NCI-H2196 treated with DMSO at 0.1 percent for 48 hours (cell line): ENCODE results near the gene PPP2R2B.
A peak's percentile ranks its signal among the peaks of the same experiment; 100 is the strongest.

Source experiments
- DNase-seq: peaks from one replicate; lab custom pipeline; 2025; ENCODE audit not compliant: unreplicated experiment; lab: John Stamatoyannopoulos, UW

PPP2R2B gene

DNA sequence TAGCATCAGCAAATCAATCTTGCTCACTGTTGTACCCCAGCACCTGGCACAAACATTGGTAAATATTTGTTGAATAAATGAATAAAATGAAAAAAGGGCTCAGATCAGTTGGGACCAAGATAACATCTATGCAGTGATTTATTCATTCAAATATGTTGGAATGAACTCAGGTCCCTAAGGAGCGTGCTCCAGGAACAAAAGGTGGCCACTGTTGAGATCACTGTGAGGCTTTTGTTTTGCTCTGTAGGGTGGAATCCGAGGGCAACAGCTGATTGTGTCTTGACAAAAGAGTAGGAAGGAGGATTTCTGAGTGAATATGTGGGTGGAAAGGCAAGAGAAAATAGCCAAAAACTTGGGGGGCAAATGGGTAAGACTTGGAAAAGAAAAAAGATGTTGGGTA is 89.7 kb downstream of the PPP2R2B start:
- DNase-seq: no peak

DNA sequence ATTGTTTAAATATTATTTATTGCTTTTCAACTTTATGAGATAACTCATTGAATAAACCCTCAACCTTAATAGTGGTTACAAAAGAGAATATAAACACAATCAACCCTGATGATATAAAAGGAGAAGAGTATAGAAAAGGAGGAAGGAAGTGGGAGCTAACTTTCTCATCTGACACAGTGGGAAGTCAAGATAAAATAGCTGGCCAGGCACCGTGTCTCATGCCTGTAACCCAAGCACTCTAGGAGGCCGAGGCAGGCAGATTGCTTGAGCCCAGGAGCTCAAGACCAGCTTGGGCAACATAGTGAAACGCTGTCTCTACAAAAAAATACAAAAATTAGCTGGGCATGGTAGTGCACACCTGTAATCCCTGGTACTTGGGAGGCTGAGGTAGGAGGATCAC is 93.5 kb downstream of the PPP2R2B start:
- no peak for DNase-seq

DNA sequence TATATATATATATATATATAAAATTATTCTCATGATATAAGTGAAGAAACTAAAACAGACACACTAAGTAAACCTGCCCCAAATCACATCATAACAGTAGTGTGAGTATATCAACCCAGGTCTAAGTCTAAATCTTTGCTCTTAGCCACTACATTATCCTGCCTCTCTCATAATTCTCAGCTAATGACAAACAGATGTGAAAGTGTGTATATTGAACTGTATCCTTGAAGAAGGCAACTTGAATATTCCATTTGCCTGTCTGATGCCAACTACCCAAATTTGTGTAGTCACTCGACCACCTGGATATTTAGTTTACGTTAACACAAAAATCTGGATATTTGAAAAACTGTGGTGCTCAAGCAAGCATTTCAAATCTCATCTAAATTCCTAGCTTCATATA is 97.4 kb downstream of the PPP2R2B start:
- no peak for DNase-seq

DNA sequence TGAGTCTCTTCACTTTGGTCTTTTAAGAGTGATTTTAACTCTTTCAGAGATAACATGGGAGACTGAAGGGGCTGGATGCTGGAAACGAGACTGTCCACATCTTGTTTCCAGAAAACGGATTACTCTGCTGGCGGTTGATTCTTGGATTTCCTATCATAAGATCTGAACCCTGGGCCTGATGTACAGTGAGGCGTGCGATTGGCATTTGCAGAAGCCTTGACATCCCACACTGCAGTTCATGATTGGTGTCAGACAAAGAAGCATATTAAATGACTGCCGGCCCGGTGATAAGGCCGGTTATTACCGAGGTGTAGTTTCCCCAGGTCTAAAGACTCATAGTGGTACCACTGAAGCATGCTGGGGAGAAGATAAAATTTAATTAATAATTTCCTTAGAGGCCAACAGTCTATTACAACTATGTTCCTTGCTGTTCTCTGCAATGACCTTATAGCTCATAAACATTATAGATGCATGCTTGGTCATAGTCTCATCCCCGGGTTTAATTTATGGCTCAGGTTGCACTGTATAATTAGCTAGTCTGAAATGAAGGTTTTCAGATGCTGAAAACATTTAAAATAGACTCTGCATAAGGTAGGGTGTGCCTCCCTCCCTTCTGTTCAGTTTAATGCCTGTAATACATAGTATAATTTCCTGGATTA is 99.2 kb downstream of the PPP2R2B start:
- no peak for DNase-seq

DNA sequence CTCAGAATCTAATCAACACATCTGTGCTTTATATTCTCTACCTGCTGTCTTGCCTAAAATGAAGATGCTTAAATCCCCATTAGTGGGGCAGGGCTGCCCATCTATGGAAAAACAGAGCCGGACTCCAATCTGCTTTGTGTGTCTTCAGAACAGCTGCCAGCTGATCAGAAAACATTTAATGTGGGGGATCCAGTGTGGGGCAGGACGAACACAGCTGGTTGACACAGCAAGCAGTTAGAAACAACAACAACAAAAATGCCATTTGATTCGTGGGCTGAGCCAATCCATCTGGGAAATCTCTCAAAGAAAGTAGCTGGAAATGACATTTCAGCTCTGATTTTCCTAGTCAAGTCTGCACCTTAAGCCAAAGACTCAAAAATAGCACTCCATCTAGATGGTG is 99.8 kb downstream of the PPP2R2B start:
- DNase-seq: no peak

DNA sequence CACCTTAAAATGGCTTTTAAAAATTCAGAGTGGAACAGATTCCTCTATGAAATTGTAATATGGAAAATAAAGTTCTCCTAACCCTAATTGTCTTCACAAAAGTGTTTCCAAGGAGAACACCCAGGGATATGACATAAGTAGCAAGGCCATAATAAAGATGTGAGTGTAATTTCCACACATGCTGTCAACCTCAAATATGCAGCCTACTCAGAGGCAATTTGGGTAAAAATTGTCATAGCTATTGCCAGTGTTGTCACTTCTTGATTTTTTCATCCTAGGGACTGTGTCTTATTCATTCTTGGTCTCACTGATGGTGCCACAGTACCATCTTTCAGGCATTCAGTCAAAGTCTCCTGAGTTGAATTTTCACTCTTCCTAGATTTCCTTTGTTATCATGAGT is 100.3 kb downstream of the PPP2R2B start:
- DNase-seq: no peak

DNA sequence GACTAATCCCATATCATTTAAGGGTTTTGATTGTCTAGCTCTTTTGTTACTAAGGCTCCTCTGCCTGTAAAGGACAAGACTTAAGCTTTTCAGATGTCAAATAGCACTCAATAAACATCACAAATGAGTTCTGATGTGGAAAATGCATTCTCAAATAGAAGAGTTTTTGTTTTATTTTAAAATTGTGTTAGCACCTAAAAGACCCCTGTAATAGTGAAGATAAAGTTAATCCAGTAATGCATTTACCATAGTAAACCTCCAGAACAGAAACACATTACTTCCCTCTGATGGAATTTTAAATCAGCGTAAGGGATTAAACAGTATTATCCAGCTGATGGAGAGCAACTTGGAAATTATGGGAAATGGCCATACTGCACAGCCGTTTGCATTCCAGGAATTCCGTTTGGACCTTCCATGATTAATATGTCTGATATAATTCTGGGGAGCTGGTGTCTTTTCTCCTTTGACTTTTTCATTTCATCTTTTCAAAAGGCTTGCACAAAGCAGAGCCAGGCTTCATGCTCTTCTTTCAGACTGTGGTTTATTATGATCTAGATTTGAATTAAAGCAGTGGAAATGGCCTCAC is 105.6 kb downstream of the PPP2R2B start:
- no peak for DNase-seq

DNA sequence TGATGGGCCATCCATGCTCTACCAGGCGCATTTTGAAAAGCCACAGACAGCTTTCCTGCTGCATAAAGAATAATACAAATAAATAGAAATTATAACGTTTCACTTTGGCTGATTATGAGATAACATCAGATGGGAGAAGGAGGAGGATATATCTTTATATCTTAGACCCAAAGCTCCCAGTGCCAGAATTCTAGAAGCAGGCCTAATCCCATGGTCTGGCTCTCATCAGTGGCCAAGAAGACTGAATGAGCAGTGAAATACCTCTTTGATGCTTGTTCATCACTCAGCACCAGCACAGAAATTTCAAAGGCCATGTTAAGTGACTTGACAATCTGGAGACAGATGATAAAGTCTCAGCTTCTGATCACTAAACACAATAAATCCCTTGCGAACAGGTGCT is 107.6 kb downstream of the PPP2R2B start:
- DNase-seq: no peak

DNA sequence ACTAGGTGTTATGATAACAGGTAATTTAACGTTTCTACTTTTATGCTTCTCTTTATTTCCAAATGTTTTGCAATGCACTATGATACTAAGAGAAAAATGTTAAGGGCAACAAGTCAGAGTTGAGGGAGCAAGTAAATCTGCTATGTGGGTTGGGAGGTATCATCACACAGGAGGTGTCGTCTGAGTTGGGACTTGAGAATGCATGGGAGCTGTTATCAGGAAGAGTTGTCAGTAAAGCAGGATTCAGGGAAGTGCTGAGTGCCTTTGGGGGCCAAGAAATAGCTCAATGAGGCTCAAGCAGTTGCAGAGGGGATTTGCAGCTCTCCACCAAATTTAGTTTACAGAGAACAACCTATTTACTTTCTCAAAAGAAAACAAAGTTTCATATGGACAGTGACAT is 108.0 kb downstream of the PPP2R2B start:
- DNase-seq: no peak

DNA sequence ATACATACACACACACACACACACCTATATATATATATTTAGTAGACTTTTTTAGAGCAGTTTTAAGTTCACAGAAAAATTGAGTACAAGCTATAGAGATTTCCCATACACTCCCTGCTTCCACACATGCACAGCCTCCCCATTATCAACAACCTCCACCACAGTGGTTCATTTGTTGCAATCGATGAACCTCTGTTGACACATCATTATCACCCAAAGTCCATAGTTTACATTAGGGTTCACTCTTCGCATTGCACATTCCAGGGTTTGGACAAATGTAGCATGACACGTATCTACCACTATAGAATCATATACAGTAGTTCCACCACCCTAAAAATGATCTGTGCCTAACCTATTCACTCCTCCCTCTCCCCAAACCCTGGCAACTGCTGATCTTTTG is 111.0 kb downstream of the PPP2R2B start:
- DNase-seq: no peak

DNA sequence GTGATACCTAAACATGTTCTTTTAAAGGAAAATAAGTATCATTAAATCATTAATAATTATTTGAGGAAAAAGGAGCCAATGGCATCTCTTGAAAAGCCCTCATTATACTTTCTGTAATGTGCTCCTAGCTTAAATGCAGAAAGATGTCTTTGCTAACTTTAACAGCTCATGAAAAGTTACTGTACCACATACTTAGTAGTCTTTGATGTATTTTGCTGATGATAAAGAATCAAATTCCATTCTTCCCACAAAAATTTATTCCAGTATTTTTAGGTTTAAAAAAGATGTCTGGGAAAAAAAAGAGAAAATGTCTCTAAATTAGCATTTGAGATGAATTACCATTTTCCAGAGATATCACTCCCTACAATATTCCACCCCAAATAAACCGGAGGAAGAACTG is 112.5 kb downstream of the PPP2R2B start:
- no peak for DNase-seq

DNA sequence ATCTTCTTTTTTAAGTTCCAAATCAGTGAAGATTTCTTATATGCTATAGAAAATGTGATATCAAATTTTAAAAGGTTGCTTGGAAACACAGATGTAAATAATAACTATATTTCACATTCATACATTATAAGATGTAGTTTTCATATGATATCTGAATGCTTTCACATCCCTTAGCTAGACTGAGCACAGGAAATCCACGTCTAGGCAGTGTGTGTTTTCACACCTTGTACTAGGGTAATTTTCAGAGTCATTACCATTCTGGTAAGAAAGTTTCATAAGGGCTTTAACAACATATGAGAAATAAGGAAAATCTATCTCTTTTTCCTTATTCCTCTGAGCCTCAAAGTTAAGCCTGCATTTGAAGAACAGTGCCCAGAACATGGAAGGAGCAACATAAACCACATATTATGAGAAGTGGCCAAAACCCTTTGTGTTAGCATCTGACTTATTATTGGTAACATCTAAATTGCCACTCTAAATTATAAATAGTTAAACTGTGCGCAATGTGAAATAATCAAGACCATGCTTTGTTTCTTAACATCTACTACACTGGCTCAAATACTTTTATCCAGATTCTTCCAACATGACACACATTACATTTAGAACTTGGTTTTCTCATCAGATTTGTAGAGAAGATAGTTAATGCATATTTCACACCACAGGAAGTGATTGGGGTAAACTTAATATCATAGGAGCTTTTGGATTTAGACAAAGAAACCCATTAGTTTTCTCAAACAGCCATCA is 113.3 kb downstream of the PPP2R2B start:
- no peak for DNase-seq

DNA sequence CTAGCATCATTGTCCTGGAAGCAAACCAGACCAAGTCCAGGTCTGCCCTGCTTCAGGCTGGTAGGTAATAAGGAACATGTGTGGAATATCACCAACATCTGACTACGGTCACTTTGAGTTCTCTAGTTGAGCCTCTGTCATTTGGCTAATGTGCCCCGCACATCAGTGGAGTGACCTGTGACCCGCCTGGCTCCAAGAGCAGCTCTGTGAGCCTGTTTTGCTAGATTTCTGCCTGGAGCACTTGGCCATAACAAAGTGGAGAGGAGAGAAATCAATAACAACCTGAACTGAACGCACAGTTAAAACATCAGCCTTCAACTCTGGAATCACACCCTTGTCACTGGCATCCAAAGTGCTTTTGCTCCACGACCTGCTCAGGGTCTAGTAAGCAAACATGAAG is 115.7 kb downstream of the PPP2R2B start:
- no peak for DNase-seq

DNA sequence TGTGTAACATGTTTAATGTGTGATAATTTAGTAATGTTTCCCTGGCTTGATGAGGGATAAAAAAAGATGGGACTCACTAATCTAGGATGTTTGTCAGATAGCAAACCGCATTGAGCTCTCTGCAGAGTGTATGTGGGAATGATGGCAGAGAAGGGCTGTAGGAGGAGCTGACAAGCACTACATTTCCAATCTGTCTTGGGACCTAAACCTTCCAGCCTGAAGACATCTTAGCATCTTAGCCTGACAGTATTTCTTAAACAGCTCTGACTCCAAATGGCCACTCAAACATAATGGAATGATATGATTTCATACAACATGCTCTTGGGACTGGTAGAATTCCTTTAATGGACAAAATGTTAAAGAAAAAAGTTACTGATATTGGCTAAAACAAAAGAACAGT is 116.7 kb downstream of the PPP2R2B start:
- DNase-seq: no peak

DNA sequence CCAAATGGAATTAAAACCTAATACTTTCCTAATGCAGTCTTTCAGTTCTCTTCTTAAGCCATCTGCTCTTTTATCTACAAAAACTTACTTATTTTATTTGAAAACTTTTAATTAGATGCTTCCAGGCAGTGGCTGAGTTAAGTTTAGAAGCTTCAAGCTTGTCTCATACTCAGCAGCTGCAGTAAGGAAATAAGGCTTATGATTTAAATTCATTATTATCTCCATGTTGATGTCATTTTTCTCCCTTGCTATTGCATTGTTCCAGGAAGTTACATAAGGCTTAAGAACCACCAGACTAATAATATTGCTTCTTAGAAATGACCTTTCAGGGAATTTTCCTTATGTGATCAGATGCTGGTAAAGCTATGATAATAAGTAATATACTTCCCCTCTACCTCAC is 119.6 kb downstream of the PPP2R2B start:
- no peak for DNase-seq

DNA sequence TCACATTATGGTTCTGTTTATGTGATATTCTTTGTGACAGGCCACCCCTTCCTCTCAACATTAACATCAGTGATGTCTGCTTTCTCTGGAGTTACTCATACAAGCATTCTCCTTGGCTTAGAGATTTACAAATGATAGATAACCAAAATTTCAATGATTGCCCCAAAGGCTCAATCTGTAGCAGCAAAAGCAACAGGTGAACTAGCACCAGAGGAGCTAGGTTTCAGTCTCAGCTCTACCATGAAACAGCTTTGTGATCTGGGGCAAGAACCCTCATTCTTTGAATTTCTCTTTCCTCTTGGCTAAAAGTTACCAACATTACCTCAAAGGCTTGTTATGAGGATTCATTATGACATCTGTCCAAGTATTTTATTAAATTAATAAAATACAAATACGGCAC is 120.5 kb downstream of the PPP2R2B start:
- DNase-seq: no peak

DNA sequence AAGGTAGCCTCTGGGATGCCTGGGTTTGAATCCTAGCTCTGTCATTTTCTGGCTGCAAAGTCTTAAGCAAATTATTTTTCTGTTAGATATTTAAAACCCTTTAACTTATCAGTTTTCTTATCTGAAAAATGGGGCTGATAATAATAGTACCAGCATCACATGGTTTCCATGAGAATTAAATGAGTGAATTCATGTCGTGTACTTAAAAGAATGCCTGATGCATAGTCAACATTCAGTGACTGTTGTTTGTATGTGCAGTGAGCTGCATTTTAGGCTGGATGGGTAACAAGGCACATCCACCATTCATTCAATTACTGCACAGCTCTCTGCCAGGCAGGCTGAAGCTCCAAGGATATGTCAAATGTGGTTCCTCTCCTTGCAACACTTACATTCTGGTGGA is 122.0 kb downstream of the PPP2R2B start:
- DNase-seq: no peak

DNA sequence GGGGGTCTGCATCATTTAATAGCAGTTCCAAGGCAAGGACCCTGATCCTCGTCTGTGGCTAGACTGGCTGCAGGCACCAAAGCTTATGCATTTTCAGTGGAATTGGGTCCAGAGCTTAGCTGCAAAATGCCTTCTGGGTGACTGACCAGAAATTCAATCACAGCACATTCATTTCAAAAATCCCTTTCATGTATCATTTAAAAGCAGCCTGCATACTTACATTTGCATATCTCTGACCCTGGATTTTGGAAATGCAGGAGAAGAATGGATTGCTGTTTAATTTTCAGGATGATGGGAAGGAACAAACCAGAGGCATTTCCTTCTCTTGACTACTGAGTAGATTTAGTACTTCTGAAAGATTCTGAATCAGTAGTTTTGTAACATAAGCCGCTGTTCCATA is 122.8 kb downstream of the PPP2R2B start:
- DNase-seq: no peak

DNA sequence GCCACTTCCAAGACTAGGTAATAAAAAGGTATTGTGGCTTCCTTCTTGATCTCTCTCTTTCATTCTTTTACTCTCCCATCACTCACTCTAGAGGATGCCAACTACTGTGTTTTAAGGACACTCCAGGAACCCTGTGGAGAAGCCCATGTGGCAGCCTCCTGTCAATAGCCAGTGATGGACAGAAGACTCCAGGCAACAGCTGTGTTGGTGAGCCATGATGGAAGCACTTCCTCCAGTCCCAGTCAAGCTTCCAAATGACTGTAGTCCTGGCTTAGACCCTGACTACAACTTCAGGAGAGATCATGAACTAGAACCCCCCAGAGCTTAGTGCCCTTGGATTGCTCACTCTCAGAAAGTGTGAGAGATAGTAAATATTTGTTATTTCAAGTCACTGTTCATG is 123.9 kb downstream of the PPP2R2B start:
- DNase-seq: no peak

DNA sequence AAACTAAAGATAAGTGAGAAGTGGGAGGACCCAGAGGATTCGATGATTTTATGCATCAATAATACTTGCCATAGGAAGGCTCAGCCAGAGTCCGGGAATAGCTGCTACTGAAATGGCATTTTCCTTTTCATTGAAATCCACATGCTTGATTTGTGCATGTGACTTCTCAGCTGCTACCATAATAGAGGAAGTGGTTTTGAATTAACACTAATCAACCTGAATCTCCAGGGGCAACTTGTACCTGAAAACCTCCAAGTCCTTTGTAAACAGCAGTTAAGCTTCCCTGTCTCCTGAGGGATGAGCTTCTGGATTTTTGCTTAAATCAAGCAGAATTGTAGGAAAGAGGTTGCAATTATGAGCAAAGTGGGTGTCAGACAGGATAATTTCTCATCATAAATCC is 124.9 kb downstream of the PPP2R2B start:
- DNase-seq: peak; percentile 27

DNA sequence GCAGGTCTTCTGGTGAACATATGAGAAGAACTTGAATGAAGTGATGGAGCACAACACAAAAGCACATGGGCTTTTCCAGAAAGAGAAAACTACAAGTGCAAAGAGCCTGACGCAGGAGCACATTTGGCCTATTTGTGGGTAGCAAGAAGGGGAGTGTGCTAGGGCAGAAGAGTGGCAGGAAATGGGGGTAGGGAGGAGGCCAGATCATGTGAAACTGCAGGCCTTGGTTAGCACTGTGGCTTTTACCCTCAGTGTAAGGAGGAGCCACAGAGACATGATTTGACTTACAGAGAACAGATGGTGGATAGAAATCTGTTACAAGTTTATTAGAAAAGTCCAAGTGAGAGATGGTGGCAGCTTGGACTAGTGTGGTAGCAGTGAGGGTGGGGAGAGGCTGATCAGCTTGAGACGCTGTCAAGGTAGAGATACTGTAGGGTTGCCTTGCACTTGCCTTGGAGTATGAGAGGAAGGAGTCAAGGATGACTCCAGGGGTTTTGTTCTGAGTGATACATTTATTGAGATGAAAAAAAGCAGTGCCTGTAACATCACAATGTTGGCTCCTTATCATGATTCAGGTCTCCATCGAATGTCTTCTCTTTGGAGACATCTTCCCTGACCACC is 126.7 kb downstream of the PPP2R2B start:
- no peak for DNase-seq

DNA sequence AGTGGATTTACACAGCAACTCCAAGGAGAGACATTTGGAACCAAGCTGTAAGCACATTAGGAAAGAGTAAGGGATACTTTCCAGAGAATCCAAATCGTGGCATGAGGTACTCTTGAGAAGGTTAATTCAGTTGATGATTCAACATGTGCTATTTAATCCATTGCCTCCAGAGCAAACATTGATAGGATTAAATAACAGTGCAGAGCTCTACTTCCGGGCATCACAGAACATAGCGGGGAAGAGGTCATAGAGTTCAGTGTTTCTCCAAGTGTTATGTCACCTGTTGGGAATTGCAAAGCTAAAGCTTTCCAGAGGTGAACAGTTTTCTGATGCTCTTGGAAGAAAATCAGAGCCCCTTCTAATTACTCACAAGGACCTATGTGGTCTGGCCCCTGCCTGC is 127.5 kb downstream of the PPP2R2B start:
- peak; percentile 77 for DNase-seq
